HG02623 (cell line): Measurements from ENCODE around the gene TYW1.
"Not testable (repeated sequence)": the region's sequence is repeated elsewhere in the genome, so short reads cannot be mapped to it uniquely, and the experiment has no call there.

Source experiments
- ATAC-seq: cut with Tn5 transposase; IDR thresholded peaks from one replicate; pipeline ENCODE4 v1.9.1; 2021; ENCODE audit warnings: moderate library complexity; ENCODE audit not compliant: unreplicated experiment

Gene TYW1

GRCh38 chr7:66994051-66994450 lies 2.6 kb upstream of the TYW1 start:
- not testable (repeated sequence) for ATAC-seq

- ATAC-seq, result peak; percentile 25
Measured at GRCh38 chr7:66994691-66995049, 2.0 kb upstream of the TYW1 start.

- ATAC-seq, result peak; percentile 56
Measured at GRCh38 chr7:66995050-66995776, 1.4 kb upstream of the TYW1 start, which contains the start of gene SBDS. Gene SBDS, minus strand, starts transcription at chr7:66995586. Its CDS starts 169 bp downstream, at chr7:66995417.

DNA sequence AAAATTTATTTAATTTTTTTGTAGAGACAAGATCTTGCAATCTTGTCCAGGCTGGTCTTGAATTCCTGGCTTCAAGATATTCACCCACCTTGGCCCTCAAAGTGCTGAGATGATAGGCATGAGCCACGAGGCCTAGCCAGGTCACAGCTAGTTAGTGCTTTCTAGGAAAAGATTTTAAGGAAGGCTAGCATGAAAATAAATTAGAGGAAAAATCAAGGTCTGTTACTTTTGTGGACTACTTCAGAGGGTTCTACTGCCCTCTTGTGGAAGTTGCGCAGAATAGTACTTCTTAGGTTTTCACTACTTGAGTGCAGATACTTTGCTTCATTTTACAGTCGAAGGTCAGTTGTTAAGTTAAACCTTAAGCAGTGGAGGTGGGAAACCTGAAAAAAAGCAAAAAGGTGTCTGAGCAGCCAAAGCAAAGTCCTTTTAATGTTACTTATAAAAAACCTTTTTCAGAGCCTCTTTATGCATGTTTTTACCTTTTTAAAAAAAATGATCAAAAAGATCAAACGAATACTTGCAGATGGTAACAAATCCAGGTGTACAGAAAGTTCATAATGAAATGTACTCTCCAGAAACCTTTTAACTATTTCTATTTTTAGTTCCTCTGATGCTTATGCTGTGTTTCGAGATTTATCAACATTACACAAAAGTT lies 4.1 kb downstream of the TYW1 start:
- ATAC-seq, result not testable (repeated sequence)

DNA sequence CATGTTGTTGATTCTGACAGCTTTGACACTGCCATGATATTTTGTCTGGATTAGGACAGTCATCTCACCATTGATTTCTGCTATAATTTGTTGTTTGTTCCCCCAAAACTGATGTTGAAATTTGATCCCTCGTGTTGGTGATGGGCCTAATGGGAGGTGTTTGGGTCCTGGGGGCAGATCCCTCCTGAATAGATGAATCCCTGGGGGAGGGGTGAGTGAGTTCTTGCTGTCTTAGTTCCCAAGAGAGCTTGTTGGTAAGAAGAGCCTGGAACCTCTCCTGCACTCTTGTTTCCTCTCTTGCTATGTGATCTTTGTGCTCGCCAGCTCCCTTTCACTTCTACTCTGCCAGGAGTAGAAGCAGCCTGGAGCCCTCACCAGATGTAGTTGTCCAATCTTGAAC lies 7.5 kb downstream of the TYW1 start:
- ATAC-seq, result not testable (repeated sequence)

DNA sequence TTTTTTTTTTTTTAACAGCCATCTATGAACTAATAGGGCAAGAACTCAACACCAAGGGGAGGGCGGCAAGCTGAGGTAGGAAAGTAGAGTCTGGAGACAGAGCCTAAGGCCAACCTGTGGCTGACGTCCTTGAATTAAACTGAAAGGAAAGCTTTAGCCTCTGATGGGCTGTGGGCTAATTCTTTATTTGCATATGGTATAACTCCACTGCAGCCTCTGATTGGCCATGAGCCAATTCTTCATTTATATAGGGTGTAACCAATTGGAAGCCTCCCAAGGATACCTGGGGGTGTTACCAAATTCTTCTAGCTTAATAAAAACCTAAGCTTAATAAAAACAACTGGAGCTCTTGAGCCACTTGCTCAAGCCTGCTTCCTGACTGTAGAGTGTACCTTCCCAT lies 10.3 kb downstream of the TYW1 start:
- no peak for ATAC-seq

- no peak for ATAC-seq
Measured at GRCh38 chr7:67008260-67008659, 11.6 kb downstream of the TYW1 start.

DNA sequence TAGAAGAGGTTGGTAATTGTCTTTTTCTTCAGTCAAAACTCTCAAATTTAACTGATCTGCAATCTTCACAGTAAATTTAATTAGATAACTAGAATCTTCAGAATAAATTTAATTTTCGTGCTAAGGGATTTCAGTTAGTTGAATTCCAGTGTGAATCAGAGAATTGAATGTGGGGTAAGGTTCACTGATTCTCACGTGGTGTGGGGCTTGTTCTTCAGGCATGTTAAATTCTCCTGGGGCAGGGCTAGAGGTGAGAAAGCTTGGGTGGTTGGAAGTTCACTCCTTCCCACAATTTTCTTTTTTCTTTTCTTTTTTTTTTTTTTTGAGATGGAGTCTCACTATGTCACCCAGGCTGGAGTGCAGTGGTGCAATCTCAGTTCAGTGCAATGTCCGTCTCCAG lies 13.0 kb downstream of the TYW1 start:
- not testable (repeated sequence) for ATAC-seq

GRCh38 chr7:67014076-67014622 lies 17.5 kb downstream of the TYW1 start:
- ATAC-seq, result not testable (repeated sequence)

DNA sequence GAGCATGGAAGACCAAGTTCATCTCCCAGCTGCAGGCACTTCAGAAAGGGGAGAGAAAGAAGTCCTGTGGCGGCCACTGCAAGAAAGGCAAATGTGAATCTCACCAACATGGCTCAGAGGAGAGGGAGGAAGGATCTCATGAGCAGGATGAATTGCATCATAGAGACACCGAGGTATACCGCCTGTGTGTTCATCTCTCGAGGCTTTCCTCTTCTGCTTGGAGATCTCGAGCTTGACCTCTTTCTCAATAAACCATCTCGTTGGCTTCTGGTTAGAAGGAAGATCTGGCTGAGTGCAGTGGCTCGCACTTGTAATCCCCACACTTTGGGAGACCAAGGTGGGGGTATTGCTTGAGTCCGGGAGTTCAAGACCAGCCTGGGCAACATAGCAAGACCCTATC lies 21.3 kb downstream of the TYW1 start:
- ATAC-seq, result not testable (repeated sequence)

- ATAC-seq, result no peak
Measured at GRCh38 chr7:67018940-67019339, 22.3 kb downstream of the TYW1 start.

GRCh38 chr7:67019562-67020390 lies 23.1 kb downstream of the TYW1 start:
- ATAC-seq, result no peak

- ATAC-seq, result no peak
Measured at GRCh38 chr7:67021260-67021659, 24.6 kb downstream of the TYW1 start.

DNA sequence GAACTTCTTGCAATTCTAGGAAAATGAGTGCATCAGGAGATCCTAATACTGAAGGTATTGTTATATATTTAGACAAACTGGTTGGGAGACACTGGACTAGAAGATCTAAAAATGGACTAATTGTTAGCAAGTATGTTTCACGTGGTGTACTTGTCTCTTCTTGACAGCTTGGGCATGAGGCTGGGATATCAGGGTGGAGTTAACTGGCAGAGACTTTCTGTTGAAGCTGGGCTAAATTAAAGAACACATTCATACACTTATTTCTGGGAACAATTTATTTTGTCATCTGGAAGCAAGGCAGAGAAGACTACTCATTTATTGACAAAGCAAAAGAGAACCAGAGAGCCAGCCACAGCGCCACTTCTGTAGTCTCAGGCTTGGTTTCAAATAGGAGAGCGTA lies 25.9 kb downstream of the TYW1 start:
- no peak for ATAC-seq

- ATAC-seq, result not testable (repeated sequence)
Measured at GRCh38 chr7:67025459-67025858, 28.8 kb downstream of the TYW1 start.

DNA sequence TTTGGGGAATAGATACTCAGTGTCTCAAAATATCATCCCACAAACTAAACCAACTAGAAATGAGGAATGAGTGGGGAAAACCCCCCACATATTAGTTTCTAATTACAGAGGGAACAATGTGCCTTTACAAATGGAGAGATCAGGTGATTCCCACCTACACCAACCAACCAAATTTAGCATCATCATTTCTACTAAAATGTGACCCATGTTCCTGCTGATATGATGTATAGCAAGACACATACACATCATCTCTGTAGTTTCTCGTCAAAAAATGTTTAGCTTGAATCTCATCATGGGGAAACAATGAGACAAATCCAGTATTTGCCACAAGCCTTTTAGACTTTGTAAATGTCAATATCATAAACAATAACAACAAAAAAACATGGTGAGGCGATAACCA lies 35.1 kb downstream of the TYW1 start:
- ATAC-seq, result not testable (repeated sequence)

DNA sequence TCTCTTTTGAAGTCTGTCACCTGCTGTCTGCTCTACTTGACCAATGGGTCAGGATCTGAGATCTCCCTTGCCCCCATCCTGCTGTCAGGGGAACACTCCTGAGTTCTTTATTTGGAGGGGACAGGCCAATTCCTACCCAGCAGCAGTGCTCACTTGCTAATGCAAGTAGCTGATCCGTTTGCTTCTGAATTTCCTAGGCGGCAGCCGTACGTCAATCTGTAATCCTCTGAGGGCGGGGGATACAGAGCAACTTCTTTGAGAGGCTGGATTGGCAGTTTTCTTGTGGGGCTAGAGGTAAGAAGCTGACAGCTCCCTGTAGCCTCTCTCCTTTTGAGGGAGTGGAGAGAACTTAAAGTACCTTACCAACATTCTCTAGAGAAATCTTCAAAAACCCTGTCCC lies 36.6 kb downstream of the TYW1 start:
- no peak for ATAC-seq

- ATAC-seq, result not testable (repeated sequence)
Measured at GRCh38 chr7:67036432-67037395, 40.1 kb downstream of the TYW1 start.

DNA sequence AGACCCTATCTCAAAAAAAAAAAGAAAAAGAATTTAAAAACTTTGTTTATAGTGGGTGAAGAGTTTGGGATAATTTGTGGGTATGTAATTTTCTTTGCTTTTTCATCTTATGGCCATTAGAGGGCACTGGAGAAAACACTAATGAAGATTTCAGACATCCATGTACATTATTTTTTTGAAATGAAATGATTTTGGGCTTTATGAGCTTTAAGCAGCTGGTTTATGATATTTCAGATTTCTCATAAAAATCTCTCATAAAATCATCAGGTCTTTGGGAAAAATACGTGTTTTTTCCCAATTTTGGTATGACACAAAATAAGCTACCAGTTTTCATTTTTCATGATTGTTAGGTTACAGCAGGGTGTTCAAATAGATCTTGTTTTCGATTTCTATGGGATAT lies 44.2 kb downstream of the TYW1 start:
- not testable (repeated sequence) for ATAC-seq
